Measurements from ENCODE around the gene NANOGP8. TPM values are rescaled to one million over a fixed set of nuclear protein-coding genes. Genes with fewer than 3 reads are reported as not detected.

The NANOGP8 gene
- total RNA-seq, 3 donors from 2014 or later (not counting 1 experiment from before 2014, with no cell fraction given), result not detected

DNA sequence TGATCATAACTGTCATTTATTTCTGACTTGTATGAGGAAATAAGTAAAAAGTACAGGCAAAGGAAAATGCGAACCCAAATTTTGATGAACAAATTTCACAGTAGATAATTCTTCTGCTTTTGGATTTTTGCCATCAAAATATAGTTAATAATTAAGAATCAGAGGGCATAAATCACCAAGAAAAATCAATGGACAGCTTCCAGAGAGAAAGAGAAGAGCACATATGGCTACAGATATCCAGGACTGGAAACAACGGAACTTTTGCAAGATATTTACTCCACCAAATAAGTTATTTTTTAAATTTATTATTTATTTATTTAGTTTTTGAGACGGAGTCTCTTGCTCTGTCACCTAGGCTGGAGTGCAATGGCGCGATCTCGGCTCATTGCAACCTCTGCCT, 35.1 kb upstream of the NANOGP8 start:
- H3K36me3 ChIP-seq (ENCODE audit: control insufficient read depth, insufficient read depth, low read length), result no peaks in the 10 kb centered on the region
- no peaks in the 10 kb centered on the region for H3K4me1 ChIP-seq (ENCODE audit: control insufficient read depth, insufficient read depth, low read length)
- H3K9me3 ChIP-seq (ENCODE audit: control insufficient read depth, insufficient read depth, low read length), result no peaks in the 10 kb centered on the region
- no peak for DNase-seq
- H3K36me3 Mint-ChIP-seq, result peaks cover 5% of the 10 kb centered on the region
- H3K27me3 ChIP-seq (ENCODE audit: control insufficient read depth, insufficient read depth, low read length), result no peaks in the 10 kb centered on the region
- TF ChIP-seq, protein P1, sequence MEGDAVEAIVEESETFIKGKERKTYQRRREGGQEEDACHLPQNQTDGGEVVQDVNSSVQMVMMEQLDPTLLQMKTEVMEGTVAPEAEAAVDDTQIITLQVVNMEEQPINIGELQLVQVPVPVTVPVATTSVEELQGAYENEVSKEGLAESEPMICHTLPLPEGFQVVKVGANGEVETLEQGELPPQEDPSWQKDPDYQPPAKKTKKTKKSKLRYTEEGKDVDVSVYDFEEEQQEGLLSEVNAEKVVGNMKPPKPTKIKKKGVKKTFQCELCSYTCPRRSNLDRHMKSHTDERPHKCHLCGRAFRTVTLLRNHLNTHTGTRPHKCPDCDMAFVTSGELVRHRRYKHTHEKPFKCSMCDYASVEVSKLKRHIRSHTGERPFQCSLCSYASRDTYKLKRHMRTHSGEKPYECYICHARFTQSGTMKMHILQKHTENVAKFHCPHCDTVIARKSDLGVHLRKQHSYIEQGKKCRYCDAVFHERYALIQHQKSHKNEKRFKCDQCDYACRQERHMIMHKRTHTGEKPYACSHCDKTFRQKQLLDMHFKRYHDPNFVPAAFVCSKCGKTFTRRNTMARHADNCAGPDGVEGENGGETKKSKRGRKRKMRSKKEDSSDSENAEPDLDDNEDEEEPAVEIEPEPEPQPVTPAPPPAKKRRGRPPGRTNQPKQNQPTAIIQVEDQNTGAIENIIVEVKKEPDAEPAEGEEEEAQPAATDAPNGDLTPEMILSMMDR (IDR thresholded peaks at IDR 0.05), result no peak
- H3K9me3 Mint-ChIP-seq, result peaks cover 0 to 2% of the 10 kb centered on the region in 2 donors
- H3K27ac Mint-ChIP-seq, result no peak overlapping the region
- H3K4me3 Mint-ChIP-seq, result no peak overlapping the region
- no peak overlapping the region for H3K4me3 ChIP-seq (ENCODE audit: low read length)
- H3K27ac ChIP-seq (ENCODE audit: low read length), result no peak overlapping the region
- ATAC-seq, result no peak
- 92% methylated on average over 4 of the region's 6 CpGs for WGBS (ENCODE audit: insufficient coverage)
- intact Hi-C loops (cut with micrococcal nuclease), result no loop called here
- H3K27me3 Mint-ChIP-seq (ENCODE audit: low read depth in 2 of 2), result no peaks in the 10 kb centered on the region
- H3K4me1 Mint-ChIP-seq, result no peaks in the 10 kb centered on the region

DNA sequence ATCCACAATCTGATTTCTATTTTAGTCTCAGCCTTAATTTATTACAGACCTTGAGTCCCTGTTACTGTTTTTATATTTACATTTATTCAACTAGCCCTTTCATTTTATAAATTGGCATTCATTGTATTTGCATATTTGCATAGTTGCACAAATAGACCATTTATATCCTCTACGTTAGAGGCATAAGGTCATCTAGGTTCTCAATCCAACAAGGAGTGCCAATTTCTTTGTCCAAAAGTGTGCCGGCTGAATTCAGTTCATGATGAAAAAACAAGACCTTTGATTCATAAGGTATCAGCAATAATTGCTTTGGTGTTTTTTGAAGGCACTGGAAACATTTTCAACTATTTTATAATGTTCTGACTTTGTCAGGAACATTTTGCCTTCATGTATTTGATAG, 33.9 kb upstream of the NANOGP8 start:
- TF ChIP-seq, protein P1 (IDR thresholded peaks at IDR 0.05), result no peak
- no peaks in the 10 kb centered on the region for H3K36me3 ChIP-seq (ENCODE audit: control insufficient read depth, insufficient read depth, low read length)
- no peaks in the 10 kb centered on the region for H3K4me1 Mint-ChIP-seq
- H3K36me3 Mint-ChIP-seq, result peaks cover 5% of the 10 kb centered on the region
- no peak overlapping the region for H3K27ac ChIP-seq (ENCODE audit: low read length)
- WGBS (ENCODE audit: insufficient coverage), result 94% methylated on average over 2 of the region's 2 CpGs
- H3K9me3 Mint-ChIP-seq, result peaks cover 0 to 2% of the 10 kb centered on the region in 2 donors
- no peaks in the 10 kb centered on the region for H3K4me1 ChIP-seq (ENCODE audit: control insufficient read depth, insufficient read depth, low read length)
- no peaks in the 10 kb centered on the region for H3K9me3 ChIP-seq (ENCODE audit: control insufficient read depth, insufficient read depth, low read length)
- no peak overlapping the region for H3K27ac Mint-ChIP-seq
- ATAC-seq (no peak), DNase-seq (no peak)
- intact Hi-C loops (cut with micrococcal nuclease), result no loop called here
- H3K27me3 Mint-ChIP-seq (ENCODE audit: low read depth in 2 of 2), result no peaks in the 10 kb centered on the region
- H3K4me3 Mint-ChIP-seq, result no peak overlapping the region
- H3K4me3 ChIP-seq (ENCODE audit: low read length), result no peak overlapping the region
- H3K27me3 ChIP-seq (ENCODE audit: control insufficient read depth, insufficient read depth, low read length), result no peaks in the 10 kb centered on the region

DNA sequence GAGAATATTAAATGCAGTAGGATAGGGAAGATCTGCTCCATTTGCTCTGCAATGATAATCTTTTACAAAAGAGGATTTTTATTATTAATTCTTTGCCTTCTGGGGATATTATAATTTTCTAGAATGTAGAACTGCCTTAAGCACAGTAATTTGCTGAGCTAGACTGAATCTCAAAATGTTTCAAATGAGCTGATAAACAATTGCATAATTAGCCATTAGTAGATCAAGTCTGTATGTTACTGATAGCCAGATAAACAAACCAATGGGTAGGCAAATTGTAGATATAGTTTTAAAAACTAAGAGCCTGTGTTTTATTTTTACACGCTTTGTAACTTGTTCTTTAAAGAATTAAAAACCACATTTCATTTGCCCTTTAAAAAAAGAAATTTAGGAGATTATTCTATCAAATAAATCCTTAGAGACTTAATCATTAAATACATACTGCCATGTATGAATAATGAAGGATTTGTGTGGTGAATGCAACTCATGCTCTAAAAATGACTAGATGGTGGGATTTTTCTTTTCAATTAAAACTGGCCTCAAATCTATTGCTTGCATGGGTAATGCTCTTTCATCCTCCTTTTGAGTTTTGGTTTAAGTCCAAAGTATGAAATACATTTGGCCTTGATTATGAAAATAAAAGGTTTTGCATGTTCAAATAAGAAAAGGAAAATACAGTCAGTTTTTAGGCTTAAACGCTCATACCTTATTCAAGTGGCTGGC, 32.6 kb upstream of the NANOGP8 start:
- H3K9me3 ChIP-seq (ENCODE audit: control insufficient read depth, insufficient read depth, low read length), result no peaks in the 10 kb centered on the region
- Mint-ChIP-seq H3K4me1 (no peaks in the 10 kb centered on the region), H3K27ac (no peak overlapping the region), H3K27me3 (ENCODE audit: low read depth in 2 of 2) (no peaks in the 10 kb centered on the region), H3K4me3 (no peak overlapping the region), H3K9me3 (peaks cover 0 to 5% of the 10 kb centered on the region in 2 donors), H3K36me3 (peaks cover 5% of the 10 kb centered on the region)
- DNase-seq (no peak), ATAC-seq (no peak)
- H3K27ac ChIP-seq (ENCODE audit: low read length), result no peak overlapping the region
- intact Hi-C loops (cut with micrococcal nuclease), result no loop called here
- no peaks in the 10 kb centered on the region for H3K4me1 ChIP-seq (ENCODE audit: control insufficient read depth, insufficient read depth, low read length)
- H3K4me3 ChIP-seq (ENCODE audit: low read length), result no peak overlapping the region
- no peaks in the 10 kb centered on the region for H3K27me3 ChIP-seq (ENCODE audit: control insufficient read depth, insufficient read depth, low read length)
- H3K36me3 ChIP-seq (ENCODE audit: control insufficient read depth, insufficient read depth, low read length), result no peaks in the 10 kb centered on the region
- TF ChIP-seq, protein P1 (IDR thresholded peaks at IDR 0.05), result no peak
- WGBS (ENCODE audit: insufficient coverage), result 100% methylated on average over 1 of the region's 2 CpGs

Data from natural killer cell (primary cell).